SU-DHL-6 (cell line): Measurements from ENCODE around the gene MAPK6.

Experiments
- H2AFZ ChIP-seq: fragments of 200-600 bp; sonication (generic); 2 replicates; pipeline ENCODE4 v1.6.1; 2014; ENCODE audit warnings: low read depth, mild to moderate bottlenecking, moderate library complexity, mixed read lengths, antibody characterized with exemption, low read length; ENCODE audit not compliant: severe bottlenecking
- H3F3A ChIP-seq: fragments of 200-600 bp; shearing (Covaris generic); 2 replicates; pipeline ENCODE4 v1.6.0; 2016; ENCODE audit warnings: antibody characterized with exemption, mild to moderate bottlenecking; ENCODE audit not compliant: insufficient read depth
- H3K27ac ChIP-seq: fragments of 200-600 bp; sonication (generic); 2 replicates; pipeline ENCODE4 v1.5.1; 2016; ENCODE audit warnings: low read depth, mild to moderate bottlenecking, low read length, moderate library complexity, mixed read lengths
- H3K27me3 ChIP-seq: fragments of 200-600 bp; sonication (generic), shearing (Covaris generic); 2 replicates; pipeline ENCODE4 v1.6.0; 2014; ENCODE audit warnings: mild to moderate bottlenecking, low read length
- H3K36me3 ChIP-seq: fragments of 200-600 bp; sonication (generic); 2 replicates; pipeline ENCODE4 v1.6.1; 2014; ENCODE audit warnings: mild to moderate bottlenecking, low read length, mixed read lengths
- H3K4me2 ChIP-seq: fragments of 300-600, 200-600 bp; shearing (Covaris generic), sonication (generic); 2 replicates; pipeline ENCODE4 v1.6.0; 2014; ENCODE audit warnings: low read length, low read depth, mild to moderate bottlenecking; ENCODE audit not compliant: poor library complexity, severe bottlenecking
- H3K4me3 ChIP-seq: fragments of 200-600 bp; sonication (generic); 2 replicates; pipeline ENCODE4 v1.5.1; 2014; ENCODE audit warnings: antibody characterized with exemption, low read length, mild to moderate bottlenecking, mixed read lengths; ENCODE audit not compliant: insufficient read depth, poor library complexity, severe bottlenecking
- H3K79me2 ChIP-seq: fragments of 200-600 bp; sonication (generic); 2 replicates; pipeline ENCODE4 v1.6.1; 2014; ENCODE audit warnings: mild to moderate bottlenecking, low read length, moderate library complexity; ENCODE audit not compliant: insufficient read depth
- H3K9ac ChIP-seq: fragments of 200-600 bp; sonication (generic); 2 replicates; pipeline ENCODE4 v1.7.0; 2014; ENCODE audit warnings: mild to moderate bottlenecking, low read length
- H3K9me2 ChIP-seq: fragments of 200-600 bp; sonication (generic); replicated peaks from 2 replicates; pipeline ENCODE4 v1.6.1; 2014; ENCODE audit warnings: low read length; ENCODE audit not compliant: insufficient read depth
- H3K9me3 ChIP-seq: fragments of 200-600 bp; sonication (generic); 2 replicates; pipeline ENCODE4 v1.6.1; 2014; ENCODE audit warnings: low read length, mixed read lengths; ENCODE audit not compliant: insufficient read depth
- H4K20me1 ChIP-seq: fragments of 200-600 bp; sonication (generic); 2 replicates; pipeline ENCODE4 v1.6.1; 2014; ENCODE audit warnings: low read depth, mild to moderate bottlenecking, antibody characterized with exemption, low read length, moderate library complexity, mixed read lengths
- EZH2phosphoT487 ChIP-seq: fragments of 200-600 bp; sonication (generic), shearing (Covaris generic); conservative IDR thresholded peaks from 2 replicates; pipeline ENCODE4 v1.6.1; 2018; ENCODE audit warnings: mild to moderate bottlenecking, antibody characterized with exemption, low read length, moderate library complexity, mixed read lengths
- TF ChIP-seq, protein P1 (sequence below): fragments of 200-600 bp; sonication (generic); IDR thresholded peaks from one replicate; pipeline ENCODE4 v1.5.1; 2017; ENCODE audit warnings: antibody characterized with exemption, mild to moderate bottlenecking, low read length, moderate library complexity; ENCODE audit not compliant: insufficient read depth, poor library complexity, severe bottlenecking

The MAPK6 gene

DNA sequence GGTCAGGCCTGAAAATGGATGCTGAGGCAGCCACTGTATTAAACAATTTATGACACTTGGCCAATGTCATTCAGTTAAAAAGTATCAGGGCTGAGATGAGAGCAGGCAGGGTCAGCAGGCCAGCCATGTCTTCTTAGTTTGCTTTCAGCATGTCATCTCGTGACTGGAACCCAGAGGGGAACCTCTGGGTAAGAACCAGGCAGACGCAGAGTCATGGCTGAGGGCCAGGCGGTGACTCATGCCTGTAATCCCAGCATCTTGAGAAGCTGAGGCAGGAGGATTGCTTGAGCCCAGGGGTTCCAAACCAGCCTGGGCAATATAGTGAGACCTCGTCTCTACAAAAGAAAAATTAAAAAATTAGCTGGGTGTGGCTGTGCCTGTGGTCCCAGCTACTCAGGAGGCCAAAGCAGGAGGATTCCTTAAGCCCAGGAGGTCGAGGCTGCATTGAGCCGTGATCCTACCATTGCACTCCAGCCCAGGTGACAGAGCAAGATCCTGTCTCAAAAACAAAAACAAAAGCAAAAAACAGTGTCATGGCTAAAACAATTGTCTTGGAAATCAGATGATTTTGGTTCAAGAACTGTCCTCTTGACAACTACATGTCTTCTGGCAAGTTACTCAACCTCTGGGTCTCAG, 81.9 kb downstream of the MAPK6 start:
- Histone ChIP-seq H3K4me3 (no peak overlapping the region), H3K9ac (no peak overlapping the region), H3K9me2 (no peaks in the 10 kb centered on the region), H2AFZ (no peak overlapping the region), H3K79me2 (no peaks in the 10 kb centered on the region), H3K9me3 (no peaks in the 10 kb centered on the region), H3F3A (no peaks in the 10 kb centered on the region), H3K4me2 (no peak overlapping the region), H4K20me1 (no peaks in the 10 kb centered on the region), H3K36me3 (no peaks in the 10 kb centered on the region), H3K27ac (no peak overlapping the region), H3K27me3 (no peaks in the 10 kb centered on the region)
- TF ChIP-seq, protein P1, sequence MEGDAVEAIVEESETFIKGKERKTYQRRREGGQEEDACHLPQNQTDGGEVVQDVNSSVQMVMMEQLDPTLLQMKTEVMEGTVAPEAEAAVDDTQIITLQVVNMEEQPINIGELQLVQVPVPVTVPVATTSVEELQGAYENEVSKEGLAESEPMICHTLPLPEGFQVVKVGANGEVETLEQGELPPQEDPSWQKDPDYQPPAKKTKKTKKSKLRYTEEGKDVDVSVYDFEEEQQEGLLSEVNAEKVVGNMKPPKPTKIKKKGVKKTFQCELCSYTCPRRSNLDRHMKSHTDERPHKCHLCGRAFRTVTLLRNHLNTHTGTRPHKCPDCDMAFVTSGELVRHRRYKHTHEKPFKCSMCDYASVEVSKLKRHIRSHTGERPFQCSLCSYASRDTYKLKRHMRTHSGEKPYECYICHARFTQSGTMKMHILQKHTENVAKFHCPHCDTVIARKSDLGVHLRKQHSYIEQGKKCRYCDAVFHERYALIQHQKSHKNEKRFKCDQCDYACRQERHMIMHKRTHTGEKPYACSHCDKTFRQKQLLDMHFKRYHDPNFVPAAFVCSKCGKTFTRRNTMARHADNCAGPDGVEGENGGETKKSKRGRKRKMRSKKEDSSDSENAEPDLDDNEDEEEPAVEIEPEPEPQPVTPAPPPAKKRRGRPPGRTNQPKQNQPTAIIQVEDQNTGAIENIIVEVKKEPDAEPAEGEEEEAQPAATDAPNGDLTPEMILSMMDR, result no peak
- TF ChIP-seq EZH2phosphoT487, result no peak

GRCh38 chr15:52101542-52102323, 82.7 kb downstream of the MAPK6 start:
- no peak overlapping the region for H2AFZ ChIP-seq
- no peak for TF ChIP-seq EZH2phosphoT487
- TF ChIP-seq, protein P1, result no peak
- H3K4me3 ChIP-seq, result no peak overlapping the region
- H3K9ac ChIP-seq, result no peak overlapping the region
- H3K27ac ChIP-seq, result no peak overlapping the region
- no peaks in the 10 kb centered on the region for H3K9me3 ChIP-seq
- no peak overlapping the region for H3K4me2 ChIP-seq
- H3K27me3 ChIP-seq, result no peaks in the 10 kb centered on the region
- no peaks in the 10 kb centered on the region for H3K36me3 ChIP-seq
- no peaks in the 10 kb centered on the region for H3K9me2 ChIP-seq
- no peaks in the 10 kb centered on the region for H4K20me1 ChIP-seq
- no peaks in the 10 kb centered on the region for H3K79me2 ChIP-seq
- no peaks in the 10 kb centered on the region for H3F3A ChIP-seq

DNA sequence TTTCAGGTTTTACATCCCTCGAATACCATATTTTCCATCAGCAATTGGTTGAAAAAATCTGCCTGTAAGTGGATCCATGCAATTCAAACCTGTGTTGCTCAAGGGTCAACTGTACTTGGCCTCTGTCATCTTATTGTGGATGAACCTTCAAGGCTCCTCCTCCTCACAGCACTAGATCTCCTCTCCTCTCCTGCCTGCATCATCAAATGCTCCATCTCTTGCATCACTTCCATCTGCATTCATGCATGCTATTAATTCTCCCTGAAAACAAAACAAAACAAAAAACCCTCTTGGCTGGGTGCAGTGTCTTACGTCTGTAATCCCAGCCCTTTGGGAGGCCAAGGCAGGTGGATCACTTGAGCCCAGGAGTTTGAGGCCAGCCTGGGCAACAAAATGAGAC, 83.4 kb downstream of the MAPK6 start:
- H3K36me3 ChIP-seq, result no peaks in the 10 kb centered on the region
- no peak overlapping the region for H3K27ac ChIP-seq
- H3F3A ChIP-seq, result no peaks in the 10 kb centered on the region
- H3K4me3 ChIP-seq, result no peak overlapping the region
- H3K79me2 ChIP-seq, result no peaks in the 10 kb centered on the region
- H3K27me3 ChIP-seq, result no peaks in the 10 kb centered on the region
- H2AFZ ChIP-seq, result no peak overlapping the region
- H3K9me2 ChIP-seq, result no peaks in the 10 kb centered on the region
- TF ChIP-seq, protein P1, result no peak
- TF ChIP-seq EZH2phosphoT487, result no peak
- H3K4me2 ChIP-seq, result no peak overlapping the region
- no peaks in the 10 kb centered on the region for H4K20me1 ChIP-seq
- H3K9me3 ChIP-seq, result no peaks in the 10 kb centered on the region
- H3K9ac ChIP-seq, result no peak overlapping the region
